DND-41 (cell line): ENCODE results near the gene SPIN2A.
"Not testable (repeated sequence)": the region's sequence is repeated elsewhere in the genome, so short reads cannot be mapped to it uniquely, and the experiment has no call there.

ENCODE experiments used
- ATAC-seq: fragments of 200-7000 bp; cut with Tn5 transposase; 3 replicates; pipeline ENCODE4 v1.9.1; 2021; ENCODE audit warnings: low read depth; ENCODE audit not compliant: insufficient read depth
- DNase-seq: peaks from one replicate; pipeline ENCODE4 v3.0.0-alpha.2; 2020
- H2AFZ ChIP-seq: 2 replicates; pipeline ENCODE4 v1.6.0; 2012; ENCODE audit warnings: low read depth, low read length
- H3K27ac ChIP-seq: 2 replicates; pipeline ENCODE4 v1.5.1; 2012; ENCODE audit warnings: low read length, inconsistent platforms
- H3K27me3 ChIP-seq: fragments of 200-600 bp; sonication (generic); 2 replicates; pipeline ENCODE4 v1.6.0; 2012; ENCODE audit warnings: low read length, mild to moderate bottlenecking, inconsistent platforms; ENCODE audit not compliant: insufficient read depth, poor library complexity
- H3K36me3 ChIP-seq: 2 replicates; pipeline ENCODE4 v1.5.1; 2012; ENCODE audit warnings: low read length, inconsistent platforms; ENCODE audit not compliant: insufficient read depth
- H3K4me1 ChIP-seq: 2 replicates; pipeline ENCODE4 v1.5.1; 2012; ENCODE audit warnings: mild to moderate bottlenecking, low read length; ENCODE audit not compliant: insufficient read depth
- H3K4me2 ChIP-seq: 2 replicates; pipeline ENCODE4 v1.6.0; 2012; ENCODE audit warnings: mild to moderate bottlenecking, moderate library complexity, low read length, inconsistent platforms; ENCODE audit not compliant: insufficient read depth
- H3K4me3 ChIP-seq, 2 experiments: fragments of 200-600 bp in 1 of 2; shearing (Covaris generic) in 1 of 2; 2 replicates each; pipeline ENCODE4 v1.5.1; 2012 to 2016; ENCODE audit warnings: inconsistent platforms in 2 of 2, low read length in 2 of 2, mild to moderate bottlenecking in 2 of 2, low read depth in 1 of 2, moderate library complexity in 1 of 2
- H3K79me2 ChIP-seq: 2 replicates; pipeline ENCODE4 v1.6.0; 2012; ENCODE audit warnings: low read length, inconsistent platforms; ENCODE audit not compliant: insufficient read depth
- H3K9ac ChIP-seq: 2 replicates; pipeline ENCODE4 v1.6.0; 2012; ENCODE audit warnings: low read depth, mild to moderate bottlenecking, inconsistent platforms, low read length, moderate library complexity
- H3K9me3 ChIP-seq: 2 replicates; pipeline ENCODE4 v1.5.1; 2012; ENCODE audit warnings: low read length, moderate library complexity, mild to moderate bottlenecking, inconsistent platforms; ENCODE audit not compliant: insufficient read depth, severe bottlenecking
- H4K20me1 ChIP-seq: 2 replicates; pipeline ENCODE4 v1.6.0; 2012; ENCODE audit warnings: low read length; ENCODE audit not compliant: insufficient read depth
- CTCF ChIP-seq: IDR thresholded peaks from 2 replicates; pipeline ENCODE4 v1.5.1; 2012; ENCODE audit warnings: borderline replicate concordance, low read length, moderate library complexity, mild to moderate bottlenecking; ENCODE audit not compliant: poor library complexity, severe bottlenecking; ENCODE audit errors: extremely low read depth
- EZH2 ChIP-seq: IDR thresholded peaks from 3 replicates; pipeline ENCODE4 v1.6.1; 2012; ENCODE audit warnings: borderline replicate concordance, low read depth, mild to moderate bottlenecking, moderate library complexity, low read length, inconsistent platforms; ENCODE audit not compliant: severe bottlenecking

SPIN2A gene

GRCh38 chrX:57137073-57137472, at the start of gene SPIN2A:
TSS of gene SPIN2A (minus strand) at chrX:57137397. CDS start at chrX:57136597, 800 bp downstream.
- H3K9me3 ChIP-seq, H3K4me1 ChIP-seq, H2AFZ ChIP-seq, H3K9ac ChIP-seq, DNase-seq, H3K36me3 ChIP-seq, H3K4me3 ChIP-seq, H3K79me2 ChIP-seq, H3K27me3 ChIP-seq, H4K20me1 ChIP-seq, H3K27ac ChIP-seq, ATAC-seq, H3K4me2 ChIP-seq: not testable (repeated sequence)

GRCh38 chrX:57178605-57179004, 41.4 kb upstream of the SPIN2A start:
- TF ChIP-seq EZH2 (no peak), CTCF (no peak)
- no peak overlapping the region for H2AFZ ChIP-seq
- H4K20me1 ChIP-seq, result no peaks in the 10 kb centered on the region
- no peaks in the 10 kb centered on the region for H3K27me3 ChIP-seq
- H3K4me3 ChIP-seq, result no peak overlapping the region
- H3K9me3 ChIP-seq, result no peaks in the 10 kb centered on the region
- no peaks in the 10 kb centered on the region for H3K4me1 ChIP-seq
- H3K27ac ChIP-seq, result no peak overlapping the region
- H3K79me2 ChIP-seq, result no peaks in the 10 kb centered on the region
- DNase-seq, result no peak
- H3K9ac ChIP-seq, result no peak overlapping the region
- no peak overlapping the region for H3K4me2 ChIP-seq
- no peaks in the 10 kb centered on the region for H3K36me3 ChIP-seq
- ATAC-seq, result no peak

- no peaks in the 10 kb centered on the region for H4K20me1 ChIP-seq
- H3K4me2 ChIP-seq, result no peak overlapping the region
- H3K9me3 ChIP-seq, result no peaks in the 10 kb centered on the region
- H3K9ac ChIP-seq, result no peak overlapping the region
- H3K79me2 ChIP-seq, result no peaks in the 10 kb centered on the region
- no peak overlapping the region for H3K27ac ChIP-seq
- H3K4me1 ChIP-seq, result no peaks in the 10 kb centered on the region
- TF ChIP-seq EZH2 (no peak), CTCF (no peak)
- DNase-seq (no peak), ATAC-seq (no peak)
- H3K4me3 ChIP-seq, result no peak overlapping the region
- H2AFZ ChIP-seq, result no peak overlapping the region
- H3K36me3 ChIP-seq, result no peaks in the 10 kb centered on the region
- no peaks in the 10 kb centered on the region for H3K27me3 ChIP-seq
These were observed 39.9 kb upstream of the SPIN2A start for GRCh38 chrX:57177070-57177469.

GRCh38 chrX:57172544-57172943, 35.3 kb upstream of the SPIN2A start:
- no peak overlapping the region for H3K4me3 ChIP-seq
- H3K79me2 ChIP-seq, result no peaks in the 10 kb centered on the region
- no peak overlapping the region for H3K4me2 ChIP-seq
- no peak overlapping the region for H3K27ac ChIP-seq
- H3K9ac ChIP-seq, result no peak overlapping the region
- no peaks in the 10 kb centered on the region for H3K9me3 ChIP-seq
- DNase-seq (no peak), ATAC-seq (no peak)
- H3K27me3 ChIP-seq, result no peaks in the 10 kb centered on the region
- TF ChIP-seq CTCF (no peak), EZH2 (no peak)
- no peaks in the 10 kb centered on the region for H3K4me1 ChIP-seq
- H3K36me3 ChIP-seq, result no peaks in the 10 kb centered on the region
- H2AFZ ChIP-seq, result no peak overlapping the region
- no peaks in the 10 kb centered on the region for H4K20me1 ChIP-seq
